OCI-LY7 (cell line): Measurements from ENCODE around the gene DOP1A.

ENCODE experiments used
- EZH2phosphoT487 ChIP-seq: fragments of 200-600 bp; sonication (generic); IDR thresholded peaks from 2 replicates; pipeline ENCODE4 v1.6.1; 2018; ENCODE audit warnings: low read depth, borderline replicate concordance, mild to moderate bottlenecking, mixed run types, antibody characterized with exemption, low read length, moderate library complexity, mixed read lengths
- TF ChIP-seq, protein P1 (sequence below): fragments of 200-600 bp; sonication (generic); conservative IDR thresholded peaks from 2 replicates; pipeline ENCODE4 v1.5.1; 2014; ENCODE audit warnings: mild to moderate bottlenecking, antibody characterized with exemption, low read length, moderate library complexity, mixed read lengths

DNA sequence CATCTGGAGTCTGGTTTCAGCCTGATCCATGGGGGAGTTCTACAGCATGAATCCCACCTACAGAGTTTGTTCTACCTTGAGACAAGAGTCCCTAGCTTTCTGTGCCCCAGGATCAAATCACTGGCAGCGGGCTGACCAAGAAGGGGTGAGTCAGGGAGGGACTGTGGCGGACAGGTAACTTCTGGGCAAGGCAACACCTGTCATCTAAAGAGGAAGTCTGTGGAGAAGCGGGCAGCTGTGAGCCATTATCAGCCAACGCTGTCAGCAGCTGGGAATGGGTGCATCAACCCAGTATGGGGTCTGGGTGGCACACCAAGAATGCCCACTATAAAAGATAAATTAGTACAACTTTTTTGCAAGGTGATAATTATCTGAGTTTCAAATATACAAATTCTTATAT, 47.7 kb upstream of the DOP1A start:
- TF ChIP-seq, protein P1, sequence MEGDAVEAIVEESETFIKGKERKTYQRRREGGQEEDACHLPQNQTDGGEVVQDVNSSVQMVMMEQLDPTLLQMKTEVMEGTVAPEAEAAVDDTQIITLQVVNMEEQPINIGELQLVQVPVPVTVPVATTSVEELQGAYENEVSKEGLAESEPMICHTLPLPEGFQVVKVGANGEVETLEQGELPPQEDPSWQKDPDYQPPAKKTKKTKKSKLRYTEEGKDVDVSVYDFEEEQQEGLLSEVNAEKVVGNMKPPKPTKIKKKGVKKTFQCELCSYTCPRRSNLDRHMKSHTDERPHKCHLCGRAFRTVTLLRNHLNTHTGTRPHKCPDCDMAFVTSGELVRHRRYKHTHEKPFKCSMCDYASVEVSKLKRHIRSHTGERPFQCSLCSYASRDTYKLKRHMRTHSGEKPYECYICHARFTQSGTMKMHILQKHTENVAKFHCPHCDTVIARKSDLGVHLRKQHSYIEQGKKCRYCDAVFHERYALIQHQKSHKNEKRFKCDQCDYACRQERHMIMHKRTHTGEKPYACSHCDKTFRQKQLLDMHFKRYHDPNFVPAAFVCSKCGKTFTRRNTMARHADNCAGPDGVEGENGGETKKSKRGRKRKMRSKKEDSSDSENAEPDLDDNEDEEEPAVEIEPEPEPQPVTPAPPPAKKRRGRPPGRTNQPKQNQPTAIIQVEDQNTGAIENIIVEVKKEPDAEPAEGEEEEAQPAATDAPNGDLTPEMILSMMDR, result no peak
- TF ChIP-seq EZH2phosphoT487, result no peak
